Bronchial epithelial cell (primary cell): ENCODE results near the gene FOXP4. TPM values are rescaled to one million over a fixed set of nuclear protein-coding genes. Genes with fewer than 3 reads are reported as not detected.

Source experiments
- DNase-seq: peaks from one replicate; pipeline ENCODE4 v3.0.0-alpha.2; 2010; ENCODE audit warnings: low read depth
- FAIRE-seq: peaks from 2 replicates; lab custom pipeline; 2011; peaks lifted over from hg19 to GRCh38; lab: Jason Lieb, UNC
- H3K27me3 ChIP-seq: 2 replicates; pipeline ENCODE4 v1.5.1; 2011; ENCODE audit warnings: low read length; ENCODE audit not compliant: control insufficient read depth, insufficient read depth
- H3K36me3 ChIP-seq: 2 replicates; pipeline ENCODE4 v1.5.1; 2011; ENCODE audit warnings: low read length; ENCODE audit not compliant: control insufficient read depth, insufficient read depth
- H3K4me3 ChIP-seq: 2 replicates; pipeline ENCODE4 v1.5.1; 2011; ENCODE audit warnings: mild to moderate bottlenecking, low read depth, low read length, control low read depth
- total RNA-seq: library from RNA; depleted of rRNA; stranded (reverse); fragments of >200 nt; gene quantifications from 2 replicates; pipeline ENCODE4 v1.2.1, GENCODE V29; 2014
- TF ChIP-seq, protein P1 (sequence below): IDR thresholded peaks from 2 replicates; pipeline ENCODE4 v1.5.1; 2011; ENCODE audit warnings: mild to moderate bottlenecking, moderate library complexity, low read length, control low read depth, inconsistent platforms; ENCODE audit not compliant: insufficient read depth, severe bottlenecking

The FOXP4 gene
- total RNA-seq, 1 donor from 2014 or later = 2.1 TPM

GRCh38 chr6:41587131-41587879, 41.1 kb downstream of the FOXP4 start:
- Histone ChIP-seq H3K36me3 (peaks cover 23% of the 10 kb centered on the region), H3K4me3 (no peak overlapping the region), H3K27me3 (no peaks in the 10 kb centered on the region)
- DNase-seq (no peak), FAIRE-seq (no peak)
- TF ChIP-seq, protein P1, sequence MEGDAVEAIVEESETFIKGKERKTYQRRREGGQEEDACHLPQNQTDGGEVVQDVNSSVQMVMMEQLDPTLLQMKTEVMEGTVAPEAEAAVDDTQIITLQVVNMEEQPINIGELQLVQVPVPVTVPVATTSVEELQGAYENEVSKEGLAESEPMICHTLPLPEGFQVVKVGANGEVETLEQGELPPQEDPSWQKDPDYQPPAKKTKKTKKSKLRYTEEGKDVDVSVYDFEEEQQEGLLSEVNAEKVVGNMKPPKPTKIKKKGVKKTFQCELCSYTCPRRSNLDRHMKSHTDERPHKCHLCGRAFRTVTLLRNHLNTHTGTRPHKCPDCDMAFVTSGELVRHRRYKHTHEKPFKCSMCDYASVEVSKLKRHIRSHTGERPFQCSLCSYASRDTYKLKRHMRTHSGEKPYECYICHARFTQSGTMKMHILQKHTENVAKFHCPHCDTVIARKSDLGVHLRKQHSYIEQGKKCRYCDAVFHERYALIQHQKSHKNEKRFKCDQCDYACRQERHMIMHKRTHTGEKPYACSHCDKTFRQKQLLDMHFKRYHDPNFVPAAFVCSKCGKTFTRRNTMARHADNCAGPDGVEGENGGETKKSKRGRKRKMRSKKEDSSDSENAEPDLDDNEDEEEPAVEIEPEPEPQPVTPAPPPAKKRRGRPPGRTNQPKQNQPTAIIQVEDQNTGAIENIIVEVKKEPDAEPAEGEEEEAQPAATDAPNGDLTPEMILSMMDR = no peak

- H3K4me3 ChIP-seq = no peak overlapping the region
- TF ChIP-seq, protein P1 = no peak
- no peaks in the 10 kb centered on the region for H3K27me3 ChIP-seq
- peaks cover 25% of the 10 kb centered on the region for H3K36me3 ChIP-seq
- no peak for DNase-seq
- FAIRE-seq = no peak
Observed at GRCh38 chr6:41588111-41588510, 41.9 kb downstream of the FOXP4 start.

GRCh38 chr6:41589223-41589622, 43.0 kb downstream of the FOXP4 start:
- TF ChIP-seq, protein P1 = no peak
- DNase-seq (no peak), FAIRE-seq (no peak)
- Histone ChIP-seq H3K36me3 (peaks cover 25% of the 10 kb centered on the region), H3K27me3 (no peaks in the 10 kb centered on the region), H3K4me3 (no peak overlapping the region)

GRCh38 chr6:41589636-41590622, 43.7 kb downstream of the FOXP4 start:
- TF ChIP-seq, protein P1 = no peak
- no peaks in the 10 kb centered on the region for H3K27me3 ChIP-seq
- DNase-seq (no peak), FAIRE-seq (no peak)
- H3K4me3 ChIP-seq = no peak overlapping the region
- H3K36me3 ChIP-seq = peaks cover 25% of the 10 kb centered on the region

DNA sequence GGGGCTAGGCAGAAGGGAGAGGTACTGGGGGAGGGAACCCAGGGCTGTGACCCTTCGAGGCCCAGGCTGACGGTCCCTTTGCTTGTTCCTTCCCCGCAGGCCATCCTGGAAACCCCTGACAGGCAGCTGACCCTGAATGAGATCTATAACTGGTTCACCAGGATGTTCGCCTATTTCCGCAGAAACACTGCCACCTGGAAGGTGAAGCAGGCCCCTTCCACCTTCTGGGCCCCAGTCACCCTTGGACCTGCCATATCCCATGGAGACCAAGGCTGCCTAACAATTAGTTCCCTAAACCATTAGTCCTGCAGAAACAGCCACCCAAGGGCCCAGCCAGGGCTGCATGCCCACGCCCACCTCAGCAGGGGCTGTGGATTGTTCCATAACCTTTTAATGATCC, 44.9 kb downstream of the FOXP4 start:
- peaks cover 22% of the 10 kb centered on the region for H3K36me3 ChIP-seq
- H3K27me3 ChIP-seq = no peaks in the 10 kb centered on the region
- H3K4me3 ChIP-seq = no peak overlapping the region
- no peak for FAIRE-seq
- TF ChIP-seq, protein P1 = no peak
- DNase-seq = no peak
